ENCODE results near the gene UBE3D. TPM values are rescaled to one million over a fixed set of nuclear protein-coding genes. Genes with fewer than 3 reads are reported as not detected.
"Not testable (repeated sequence)": the region's sequence is repeated elsewhere in the genome, so short reads cannot be mapped to it uniquely, and the experiment has no call there.

The UBE3D gene
- total RNA-seq, 2 donors from 2014 or later: 16.2 to 18.0 TPM

GRCh38 chr6:83038246-83038645 is 27.4 kb downstream of the UBE3D start:
- H3K9me3 Mint-ChIP-seq: peaks cover 26% of the 10 kb centered on the region
- H3K27me3 ChIP-seq (ENCODE audit: control insufficient read depth, insufficient read depth, low read length, poor library complexity, severe bottlenecking): no peaks in the 10 kb centered on the region
- H3K4me3 ChIP-seq (ENCODE audit: low read length): no peak overlapping the region
- 92 to 100% methylated on average over 2 of the region's 2 CpGs for WGBS, 2 experiments (ENCODE audit: insufficient coverage in 1 of 2, insufficient read length in 1 of 2)
- peaks cover 25% of the 10 kb centered on the region for H3K36me3 ChIP-seq (ENCODE audit: control insufficient read depth, insufficient read depth, low read length)
- H3K9ac ChIP-seq (ENCODE audit: extremely low read depth, low read length, poor library complexity, severe bottlenecking): no peak overlapping the region
- no peaks in the 10 kb centered on the region for H3K27me3 Mint-ChIP-seq (ENCODE audit: insufficient read depth)
- H3K4me3 Mint-ChIP-seq: no peak overlapping the region
- peaks cover 25% of the 10 kb centered on the region for H3K9me3 ChIP-seq (ENCODE audit: control insufficient read depth, low read length)
- H3K27ac Mint-ChIP-seq: no peak overlapping the region
- no peak for TF ChIP-seq CTCF (conservative IDR thresholded peaks at IDR 0.05)
- H3K27ac ChIP-seq (ENCODE audit: low read depth, low read length): no peak overlapping the region
- H3K4me1 ChIP-seq (ENCODE audit: control insufficient read depth, insufficient read depth, low read length): peaks cover 3% of the 10 kb centered on the region
- no peak for DNase-seq
- peaks cover 45% of the 10 kb centered on the region for H3K36me3 Mint-ChIP-seq (ENCODE audit: low read depth)
- H3K4me1 Mint-ChIP-seq: peaks cover 12% of the 10 kb centered on the region

DNA sequence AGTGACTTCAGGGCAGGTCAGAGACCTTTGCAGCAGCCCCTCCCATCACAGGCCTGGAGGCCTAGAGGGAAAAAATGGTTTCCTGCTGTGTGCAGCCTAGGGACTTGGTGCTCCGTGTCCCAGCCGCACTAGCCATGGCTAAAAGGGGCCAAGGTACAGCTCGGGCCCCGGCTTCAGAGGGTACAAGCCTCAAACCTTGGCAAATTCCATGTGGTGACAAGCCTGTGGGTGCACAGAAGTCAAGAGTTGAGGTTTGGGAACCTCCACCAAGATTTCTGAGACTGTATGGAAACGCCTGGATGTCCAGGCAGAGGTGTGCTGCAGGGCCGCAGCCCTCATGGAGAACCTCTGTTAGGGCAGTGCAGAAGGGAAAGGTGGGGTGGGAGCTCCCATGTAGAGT is 34.0 kb downstream of the UBE3D start:
- peaks cover 59% of the 10 kb centered on the region for H3K9me3 Mint-ChIP-seq
- no peak for TF ChIP-seq CTCF (conservative IDR thresholded peaks at IDR 0.05)
- no peaks in the 10 kb centered on the region for H3K4me1 Mint-ChIP-seq
- H3K27me3 ChIP-seq (ENCODE audit: control insufficient read depth, insufficient read depth, low read length, poor library complexity, severe bottlenecking): no peaks in the 10 kb centered on the region
- no peaks in the 10 kb centered on the region for H3K4me1 ChIP-seq (ENCODE audit: control insufficient read depth, insufficient read depth, low read length)
- H3K36me3 Mint-ChIP-seq (ENCODE audit: low read depth): peaks cover 84% of the 10 kb centered on the region
- H3K9ac ChIP-seq (ENCODE audit: extremely low read depth, low read length, poor library complexity, severe bottlenecking): no peak overlapping the region
- H3K4me3 ChIP-seq (ENCODE audit: low read length): peak overlapping the region; percentile 58
- H3K4me3 Mint-ChIP-seq: no peak overlapping the region
- no peak overlapping the region for H3K27ac Mint-ChIP-seq
- peaks cover 72% of the 10 kb centered on the region for H3K36me3 ChIP-seq (ENCODE audit: control insufficient read depth, insufficient read depth, low read length)
- no peaks in the 10 kb centered on the region for H3K27me3 Mint-ChIP-seq (ENCODE audit: insufficient read depth)
- peaks cover 67% of the 10 kb centered on the region for H3K9me3 ChIP-seq (ENCODE audit: control insufficient read depth, low read length)
- no peak for DNase-seq
- H3K27ac ChIP-seq (ENCODE audit: low read depth, low read length): no peak overlapping the region
- 94 to 97% methylated on average over 3 to 6 of the region's 6 CpGs for whole genome bisulfite sequencing, 2 experiments (ENCODE audit: insufficient coverage in 1 of 2, insufficient read length in 1 of 2)

DNA sequence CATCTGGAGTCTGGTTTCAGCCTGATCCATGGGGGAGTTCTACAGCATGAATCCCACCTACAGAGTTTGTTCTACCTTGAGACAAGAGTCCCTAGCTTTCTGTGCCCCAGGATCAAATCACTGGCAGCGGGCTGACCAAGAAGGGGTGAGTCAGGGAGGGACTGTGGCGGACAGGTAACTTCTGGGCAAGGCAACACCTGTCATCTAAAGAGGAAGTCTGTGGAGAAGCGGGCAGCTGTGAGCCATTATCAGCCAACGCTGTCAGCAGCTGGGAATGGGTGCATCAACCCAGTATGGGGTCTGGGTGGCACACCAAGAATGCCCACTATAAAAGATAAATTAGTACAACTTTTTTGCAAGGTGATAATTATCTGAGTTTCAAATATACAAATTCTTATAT is 45.9 kb downstream of the UBE3D start:
- no peaks in the 10 kb centered on the region for H3K4me1 ChIP-seq (ENCODE audit: control insufficient read depth, insufficient read depth, low read length)
- Mint-ChIP-seq H3K9me3 (peaks cover 13% of the 10 kb centered on the region), H3K4me3 (no peak overlapping the region), H3K27me3 (ENCODE audit: insufficient read depth) (no peaks in the 10 kb centered on the region), H3K4me1 (no peaks in the 10 kb centered on the region), H3K36me3 (ENCODE audit: low read depth) (peaks cover 70% of the 10 kb centered on the region), H3K27ac (no peak overlapping the region)
- no peak for DNase-seq
- H3K4me3 ChIP-seq (ENCODE audit: low read length): no peak overlapping the region
- WGBS, 2 experiments (ENCODE audit: insufficient coverage in 1 of 2, insufficient read length in 1 of 2): 97 to 100% methylated on average over 2 to 4 of the region's 4 CpGs
- H3K9ac ChIP-seq (ENCODE audit: extremely low read depth, low read length, poor library complexity, severe bottlenecking): no peak overlapping the region
- peaks cover 60% of the 10 kb centered on the region for H3K36me3 ChIP-seq (ENCODE audit: control insufficient read depth, insufficient read depth, low read length)
- H3K27me3 ChIP-seq (ENCODE audit: control insufficient read depth, insufficient read depth, low read length, poor library complexity, severe bottlenecking): no peaks in the 10 kb centered on the region
- no peak for TF ChIP-seq CTCF (conservative IDR thresholded peaks at IDR 0.05)
- H3K9me3 ChIP-seq (ENCODE audit: control insufficient read depth, low read length): peaks cover 22% of the 10 kb centered on the region
- no peak overlapping the region for H3K27ac ChIP-seq (ENCODE audit: low read depth, low read length)

GRCh38 chr6:83011131-83011530 is 54.5 kb downstream of the UBE3D start:
- H3K9me3 Mint-ChIP-seq: peaks cover 13% of the 10 kb centered on the region
- 89 to 95% methylated on average over 3 of the region's 3 CpGs for WGBS, 2 experiments (ENCODE audit: insufficient coverage in 1 of 2, insufficient read length in 1 of 2)
- not testable (repeated sequence) for H3K4me1 Mint-ChIP-seq; DNase-seq; H3K27ac Mint-ChIP-seq; H3K4me3 Mint-ChIP-seq; H3K4me1 ChIP-seq (ENCODE audit: control insufficient read depth, insufficient read depth, low read length); H3K9ac ChIP-seq (ENCODE audit: extremely low read depth, low read length, poor library complexity, severe bottlenecking); H3K27me3 ChIP-seq (ENCODE audit: control insufficient read depth, insufficient read depth, low read length, poor library complexity, severe bottlenecking); H3K4me3 ChIP-seq (ENCODE audit: low read length); H3K27ac ChIP-seq (ENCODE audit: low read depth, low read length); H3K27me3 Mint-ChIP-seq (ENCODE audit: insufficient read depth)
- peaks cover 60% of the 10 kb centered on the region for H3K36me3 Mint-ChIP-seq (ENCODE audit: low read depth)
- peaks cover 27% of the 10 kb centered on the region for H3K36me3 ChIP-seq (ENCODE audit: control insufficient read depth, insufficient read depth, low read length)
- H3K9me3 ChIP-seq (ENCODE audit: control insufficient read depth, low read length): peaks cover 14% of the 10 kb centered on the region
